ENCODE results near the gene COX6B2.
"Not testable (repeated sequence)": the region's sequence is repeated elsewhere in the genome, so short reads cannot be mapped to it uniquely, and the experiment has no call there.

The COX6B2 gene

DNA sequence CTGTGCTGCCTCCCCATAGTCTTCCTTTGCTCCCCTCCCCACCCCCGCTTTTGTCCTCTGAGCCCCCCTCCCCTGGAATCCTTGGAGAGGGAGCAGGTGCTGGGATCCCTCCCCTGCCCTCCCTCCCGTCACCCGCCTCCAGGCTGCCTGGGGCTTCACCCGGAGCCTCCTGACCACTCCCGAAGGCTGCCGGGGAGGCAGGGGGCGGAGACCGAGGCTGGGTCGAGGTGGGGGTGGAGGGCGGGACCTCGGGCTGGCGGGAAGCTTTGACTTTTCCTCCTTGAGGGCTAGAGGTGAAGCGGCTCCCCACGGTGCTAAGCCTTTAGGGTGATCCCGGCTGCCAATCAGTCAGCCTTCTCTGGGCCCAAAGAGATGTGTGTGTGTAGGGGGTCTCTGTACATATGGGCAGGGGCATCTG lies 13.3 kb downstream of the COX6B2 start:
- DNase-seq: peak; percentile 83

DNA sequence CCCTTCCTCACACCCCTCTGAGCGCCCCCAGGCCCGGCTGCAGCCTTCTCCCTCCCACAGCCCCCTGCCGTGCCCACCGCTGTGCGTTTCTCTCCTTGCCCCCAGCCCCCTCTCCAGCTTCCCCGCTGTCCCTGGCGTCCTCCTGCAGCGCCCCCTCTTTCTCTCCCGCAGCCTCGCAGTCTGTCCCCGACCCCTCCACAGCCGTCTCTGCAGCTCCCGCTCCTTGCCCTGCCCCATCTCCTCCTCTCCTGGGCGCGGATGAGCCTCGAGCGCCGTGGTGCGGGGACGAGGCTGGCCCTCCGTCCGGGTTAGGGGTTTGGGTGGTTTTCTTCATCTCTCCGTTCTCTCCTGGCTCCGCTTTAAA lies 13.8 kb downstream of the COX6B2 start:
- DNase-seq: no peak

DNA sequence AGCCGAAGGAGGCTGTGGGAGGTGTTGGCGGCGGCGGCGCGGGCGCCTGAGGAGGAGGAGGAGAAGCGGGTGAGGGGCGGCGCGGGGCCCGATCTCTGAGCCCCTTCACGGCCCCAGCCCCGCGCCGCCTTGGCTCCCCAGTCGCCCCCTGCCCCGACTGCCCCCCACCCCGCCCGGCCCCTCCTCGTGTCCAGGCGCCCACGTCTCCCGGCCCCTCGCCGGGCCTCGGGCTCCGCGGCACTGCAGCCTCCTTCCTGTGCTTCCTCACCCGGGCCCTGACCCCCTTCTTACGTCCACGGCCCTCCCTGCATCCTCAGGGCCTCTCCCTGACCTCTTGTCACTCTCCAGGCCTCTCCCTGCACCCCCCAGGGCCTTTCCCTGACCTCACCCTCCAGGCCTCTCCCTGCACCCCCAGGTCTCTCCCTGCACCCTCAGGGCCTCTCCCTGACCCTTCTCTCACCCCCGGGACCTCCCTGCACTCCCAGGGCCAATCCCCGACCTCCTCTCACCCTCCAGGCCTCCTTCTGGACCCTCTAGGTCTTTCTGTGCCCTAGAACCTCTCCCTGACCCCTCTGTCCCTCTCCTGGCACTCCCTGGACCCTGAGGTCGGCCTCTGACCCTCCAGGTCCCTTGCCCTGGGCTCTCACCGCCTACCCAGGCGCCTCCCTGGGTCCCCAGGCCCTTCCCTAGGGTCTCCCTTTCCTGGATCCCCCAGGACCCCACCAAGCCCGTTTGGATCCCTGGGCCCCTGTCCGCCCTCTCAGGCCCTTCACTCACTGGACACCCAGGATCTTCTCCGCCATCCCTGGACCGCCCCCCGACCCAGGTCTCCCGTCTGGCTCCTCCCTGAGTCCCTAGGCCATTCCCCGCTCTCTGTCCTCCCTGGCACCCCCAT lies 14.4 kb downstream of the COX6B2 start:
- no peak for DNase-seq

DNA sequence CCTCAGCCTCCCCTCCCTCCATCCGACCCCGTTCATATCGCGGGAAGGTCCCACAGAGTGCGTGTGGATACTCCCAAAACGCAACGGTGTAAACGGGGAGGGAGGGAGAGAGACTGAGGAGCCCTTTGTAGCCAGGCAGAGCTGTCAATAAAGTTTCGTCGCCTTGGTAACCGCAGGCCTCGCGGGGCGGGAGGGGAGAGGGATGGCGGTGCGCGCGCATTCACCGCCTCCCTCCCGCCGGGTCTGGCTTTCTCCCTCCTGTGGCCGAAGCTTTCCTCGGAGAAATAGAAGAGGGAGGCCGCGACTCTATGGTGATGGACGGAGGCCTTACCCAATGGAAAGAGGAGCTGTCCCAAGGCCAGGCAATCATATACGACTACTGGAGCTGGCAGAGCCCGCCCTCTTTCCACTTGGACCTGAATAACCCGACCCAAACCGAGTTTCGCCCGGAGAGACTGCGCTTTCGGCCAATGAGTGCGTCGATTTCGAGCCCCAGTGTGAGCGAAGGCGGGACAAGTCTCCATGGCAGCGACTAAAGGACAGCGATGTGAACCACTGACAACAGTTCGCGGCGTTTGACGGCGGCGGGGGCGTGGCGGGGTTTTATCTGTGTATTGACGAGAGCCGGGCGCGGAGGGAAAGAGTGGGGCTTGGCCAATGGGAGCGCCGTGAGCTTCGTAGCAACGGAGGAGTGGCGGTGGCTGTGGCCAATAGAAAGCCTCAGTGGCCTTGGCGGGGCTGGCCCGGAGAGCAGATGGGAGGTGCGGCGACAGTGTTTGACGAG lies 15.2 kb downstream of the COX6B2 start, which contains the start of gene KMT5C:
Gene KMT5C, plus strand, starts transcription at position 772 of the 784 bp plus-strand sequence. CDS start 2,061 bp downstream, outside the sequence.
- peak; percentile 100 for DNase-seq

DNA sequence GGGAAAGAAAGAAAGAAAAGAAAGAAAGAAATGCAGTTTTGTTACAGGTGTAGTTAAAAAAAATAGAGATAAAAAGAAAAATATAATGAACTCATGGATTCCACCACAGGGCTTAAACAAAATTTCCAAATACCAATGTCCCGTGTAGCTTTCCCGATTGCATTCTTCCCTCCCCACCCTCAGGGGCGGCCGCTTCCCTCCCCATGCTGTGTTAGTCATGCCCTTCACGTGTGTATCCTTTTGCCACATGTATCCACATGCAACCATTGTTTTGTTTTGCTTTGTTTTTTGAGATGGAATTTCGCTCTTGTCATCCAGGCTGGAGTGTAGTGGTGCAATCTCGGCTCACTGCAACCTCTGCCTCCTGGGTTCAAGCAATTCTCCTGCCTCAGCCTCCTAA lies 18.4 kb downstream of the COX6B2 start:
- no peak for DNase-seq

DNA sequence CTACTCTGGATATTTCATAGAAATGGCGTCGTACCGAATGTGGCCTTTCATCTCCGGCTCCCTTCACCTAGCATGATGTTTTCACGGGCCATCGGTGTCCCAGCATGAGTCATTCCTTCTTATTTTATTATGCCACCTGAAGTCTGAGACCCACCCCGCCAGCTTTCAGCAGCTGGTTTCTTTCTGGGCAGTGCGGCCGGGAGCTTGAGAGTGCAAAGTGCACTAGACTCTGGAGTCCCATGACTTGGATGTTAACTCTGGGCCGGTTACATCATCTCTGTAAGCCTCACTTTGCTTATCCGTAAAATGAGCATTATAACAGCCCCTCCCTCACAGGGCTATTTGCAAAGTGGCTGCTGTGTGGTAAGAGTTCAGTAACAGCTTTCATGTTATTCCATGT lies 20.6 kb downstream of the COX6B2 start:
- peak; percentile 10 for DNase-seq

DNA sequence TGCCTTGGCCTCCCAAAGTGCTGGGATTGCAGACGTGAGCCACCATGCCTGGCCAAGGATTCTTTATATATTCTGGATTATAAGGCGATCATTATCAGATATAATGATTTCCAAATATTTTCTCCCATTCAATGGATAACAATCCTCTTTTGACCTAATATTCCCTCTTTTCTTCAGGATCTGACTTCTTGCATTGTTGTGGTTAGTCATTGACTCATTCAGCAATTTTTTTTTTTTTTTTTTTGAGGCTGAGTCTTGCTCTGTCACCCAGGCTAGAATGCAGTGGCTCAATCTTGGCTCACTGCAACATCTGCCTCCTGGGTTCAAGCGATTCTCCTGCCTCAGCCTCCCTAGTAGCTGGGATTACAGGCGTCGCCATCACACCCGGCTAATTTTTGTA lies 24.7 kb downstream of the COX6B2 start:
- DNase-seq: not testable (repeated sequence)

DNA sequence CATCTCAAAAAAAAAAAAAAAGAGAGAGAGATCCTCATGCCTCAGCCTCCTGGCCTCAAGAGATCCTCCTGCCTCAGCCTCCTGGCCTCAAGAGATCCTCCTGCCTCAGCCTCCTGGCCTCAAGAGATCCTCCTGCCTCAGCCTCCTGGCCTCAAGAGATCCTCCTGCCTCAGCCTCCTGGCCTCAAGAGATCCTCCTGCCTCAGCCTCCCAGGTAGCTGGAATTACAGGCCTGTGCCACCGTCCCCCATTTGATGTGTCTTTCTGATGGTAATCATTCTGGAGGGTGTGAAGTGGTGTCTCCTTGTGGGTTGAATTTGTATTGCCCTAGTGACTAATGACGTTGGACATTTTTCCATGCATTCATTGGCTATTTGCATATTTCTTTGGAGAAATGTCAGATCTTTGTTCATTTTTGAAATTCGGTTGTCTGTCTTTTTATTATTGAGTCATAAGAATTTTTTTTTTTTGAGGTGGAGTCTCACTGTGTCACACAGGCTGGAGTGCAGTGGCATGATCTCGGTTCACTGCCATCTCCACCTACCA lies 25.7 kb downstream of the COX6B2 start:
- not testable (repeated sequence) for DNase-seq

DNA sequence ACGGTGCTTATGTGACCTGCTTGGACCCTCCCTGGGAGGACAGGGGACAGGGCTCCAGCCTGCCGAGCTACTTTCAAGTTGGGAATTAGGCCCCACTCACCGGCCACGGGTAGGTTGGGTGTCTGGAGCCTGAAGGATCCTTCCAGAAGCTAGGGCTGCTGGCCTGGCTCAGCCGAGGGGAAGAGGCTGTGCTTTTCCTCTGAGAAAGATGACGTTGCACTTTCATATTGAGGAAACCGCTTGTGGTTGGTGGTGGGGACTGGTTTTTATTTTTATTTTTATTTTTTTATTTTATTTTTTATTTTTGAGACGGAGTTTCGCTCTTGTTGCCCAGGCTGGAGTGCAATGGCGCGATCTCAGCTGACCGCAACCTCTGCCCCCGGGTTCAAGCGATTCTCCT lies 29.3 kb downstream of the COX6B2 start, which contains the start of gene TMEM150B:
Gene TMEM150B, minus strand, starts transcription at position 170 of the 400 bp plus-strand sequence. CDS start 4,305 bp downstream, outside the sequence.
- DNase-seq: no peak

DNA sequence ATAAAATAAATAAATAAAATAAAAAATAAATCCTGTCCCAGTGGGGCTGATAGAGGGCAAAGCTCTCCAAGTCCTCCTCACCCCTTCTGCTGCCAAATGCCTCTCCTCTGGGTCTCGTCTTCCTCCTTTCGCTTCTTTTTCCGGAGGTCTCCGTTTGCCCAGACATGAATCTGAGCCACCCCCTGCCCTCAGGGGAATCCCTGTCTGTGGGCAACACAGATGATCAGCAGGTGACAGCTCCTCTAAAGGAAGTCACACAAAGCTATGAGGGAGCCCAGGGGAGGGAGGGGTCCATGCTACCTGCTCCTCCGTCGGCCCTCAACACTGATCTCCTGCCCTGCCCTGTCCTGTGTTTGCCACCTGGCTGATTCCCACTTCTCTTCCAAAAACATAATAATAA lies 29.9 kb downstream of the COX6B2 start:
- DNase-seq: no peak

DNA sequence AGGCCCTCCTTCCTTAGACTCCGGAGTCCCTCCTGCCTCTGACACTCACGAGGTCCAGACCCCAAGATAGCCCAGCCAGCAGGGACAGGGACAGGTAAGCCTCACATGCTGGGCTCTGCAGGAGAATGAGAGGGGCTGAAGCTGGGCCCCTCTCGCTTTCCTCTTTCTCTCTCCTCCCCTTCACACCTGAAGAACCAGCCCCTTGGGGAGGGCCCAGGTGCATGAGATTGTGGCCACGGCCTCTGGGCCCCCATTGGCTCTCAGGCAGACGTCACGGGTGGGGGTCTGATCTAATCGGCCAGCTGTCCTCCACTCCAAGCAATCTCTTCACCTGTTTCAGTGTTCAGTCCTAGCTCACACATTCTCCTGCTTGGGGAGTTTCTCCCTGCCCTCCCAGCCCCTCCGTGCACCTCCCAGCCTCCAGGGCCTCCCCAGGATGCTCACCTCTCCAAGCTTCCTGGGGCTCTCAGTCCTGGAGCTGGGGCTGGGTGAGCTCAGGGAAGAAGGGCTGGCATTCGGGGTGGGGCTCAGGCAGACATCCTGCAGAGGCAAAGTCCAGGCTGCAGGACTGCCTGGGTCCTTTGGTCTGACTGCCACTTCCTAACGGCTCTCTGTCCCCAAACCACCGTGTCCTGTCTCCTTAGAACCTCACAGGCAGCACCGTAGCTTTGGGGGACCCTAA lies 32.2 kb downstream of the COX6B2 start:
- DNase-seq: no peak

DNA sequence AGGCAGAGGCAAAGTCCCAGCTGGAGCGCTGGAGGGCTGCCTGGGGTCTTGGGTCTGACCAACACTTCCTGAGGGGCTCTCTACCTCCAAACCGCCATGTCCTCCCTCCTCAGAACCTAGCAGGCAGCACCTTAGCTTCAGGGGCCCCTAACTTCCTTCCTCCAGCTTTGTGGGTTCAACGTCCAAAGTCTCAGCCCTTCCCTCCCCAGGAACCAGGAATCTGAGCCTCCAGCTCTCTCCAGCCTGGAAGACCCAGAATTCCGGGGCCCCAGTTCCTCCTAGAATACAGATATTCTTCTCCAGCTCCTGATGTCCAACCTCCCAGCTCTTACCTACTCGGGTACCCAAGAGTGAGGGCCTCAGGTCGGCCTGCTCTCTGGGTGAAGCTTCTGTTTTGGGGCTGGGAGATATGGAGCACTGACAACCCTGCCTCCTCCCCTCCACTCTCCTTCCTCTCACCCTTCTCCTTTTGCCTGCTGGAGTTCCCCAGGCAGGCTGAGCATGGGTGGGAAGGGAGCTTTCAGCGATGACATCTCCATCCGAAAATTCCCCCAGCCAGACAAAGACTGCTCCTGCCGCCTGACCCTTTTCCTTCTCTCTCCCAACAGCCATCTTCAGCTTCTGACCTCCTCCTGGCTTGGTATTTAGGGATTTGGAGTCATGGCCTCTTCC lies 32.9 kb downstream of the COX6B2 start:
- no peak for DNase-seq

DNA sequence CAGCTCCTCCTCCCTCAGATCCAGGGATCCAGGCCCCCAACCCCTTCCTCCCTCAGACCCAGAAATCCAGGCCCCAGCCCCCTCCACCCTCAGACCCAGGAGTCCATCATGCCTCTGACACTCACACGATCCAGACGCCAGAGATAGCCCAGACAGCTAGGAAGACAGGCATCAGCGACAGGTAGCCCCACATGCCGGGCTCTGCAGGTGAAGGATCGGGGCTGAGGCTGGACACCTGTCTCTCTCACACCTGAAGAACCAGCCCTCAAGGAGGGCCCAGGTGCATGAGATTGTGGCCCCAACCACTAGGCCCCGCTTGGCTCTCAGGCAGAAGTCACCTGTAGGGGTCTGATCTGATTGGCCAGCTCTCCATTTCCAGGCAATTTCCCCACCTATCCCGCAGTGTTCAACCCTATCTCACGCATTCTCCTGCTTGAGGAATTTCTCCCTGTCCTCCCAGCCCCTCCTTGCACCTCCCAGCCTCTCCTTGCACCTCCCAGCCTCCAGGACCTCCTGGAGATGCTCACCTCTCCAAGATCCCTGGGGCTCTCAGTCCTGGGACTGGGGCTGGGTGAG lies 33.6 kb downstream of the COX6B2 start:
- DNase-seq: no peak

DNA sequence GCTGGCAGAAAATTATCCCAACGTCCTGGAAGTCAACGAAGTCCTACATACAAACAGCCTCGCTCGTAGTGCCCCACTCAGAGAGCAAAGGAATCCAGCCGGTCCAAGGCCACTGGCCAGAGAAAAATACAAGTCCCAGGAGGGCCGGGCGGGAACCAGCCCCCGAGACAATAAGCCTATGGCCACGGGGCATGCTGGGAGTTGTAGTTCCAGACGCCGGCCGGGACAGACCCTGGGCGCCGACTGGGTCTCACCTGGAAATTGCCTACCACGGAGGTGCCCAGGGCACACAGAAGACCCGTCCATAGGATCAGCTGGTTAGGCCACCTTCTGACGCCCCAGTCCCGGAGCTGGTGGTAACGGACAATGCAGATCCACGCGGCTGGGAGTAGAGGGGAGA lies 34.7 kb downstream of the COX6B2 start:
- no peak for DNase-seq

DNA sequence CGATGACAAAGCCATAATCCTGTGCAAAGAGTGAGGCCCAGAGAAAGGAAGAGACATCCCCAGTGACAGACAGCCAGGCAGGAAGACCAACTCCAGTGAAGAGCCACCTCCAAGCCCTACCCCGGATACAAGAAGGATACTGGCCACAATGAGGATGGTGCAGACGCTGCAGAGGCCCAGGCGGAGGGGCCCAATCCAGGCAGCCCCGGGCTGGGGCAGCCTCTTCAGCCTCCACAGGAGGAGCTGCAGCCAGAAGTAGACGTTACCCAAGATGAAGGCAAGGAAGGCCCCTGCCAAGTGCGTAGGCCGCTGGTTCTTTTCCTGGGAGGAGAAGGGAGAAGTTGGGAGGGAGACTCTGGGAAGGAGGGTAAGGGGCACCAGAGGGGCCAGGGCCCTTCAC lies 37.9 kb downstream of the COX6B2 start:
- no peak for DNase-seq

DNA sequence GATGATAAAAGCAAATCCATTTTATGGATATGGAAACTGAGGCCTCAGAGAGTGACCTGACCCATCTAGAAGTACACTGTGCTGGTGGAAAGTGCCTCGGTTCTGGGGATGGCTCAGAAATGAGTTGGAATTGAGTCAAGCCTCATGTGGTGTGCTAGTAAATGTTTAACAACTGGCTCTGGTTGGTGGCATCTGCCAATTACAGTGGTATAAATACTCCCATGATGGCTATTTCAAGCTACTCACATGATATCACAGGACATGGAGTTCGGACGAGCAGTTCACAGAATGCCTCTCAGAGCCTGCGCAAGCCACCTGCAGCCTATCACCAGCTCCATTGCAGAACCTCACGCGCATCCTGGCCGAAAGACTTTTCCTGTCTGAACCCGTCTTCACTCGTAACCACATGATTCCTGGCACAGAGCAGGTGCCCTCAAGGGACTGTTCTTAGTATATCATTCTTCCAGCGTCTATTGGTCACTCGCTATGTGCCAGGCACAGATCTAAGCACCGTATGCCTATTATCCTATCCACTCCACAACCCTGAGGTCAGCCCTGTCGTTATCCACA lies 38.5 kb downstream of the COX6B2 start:
- DNase-seq: no peak

DNA sequence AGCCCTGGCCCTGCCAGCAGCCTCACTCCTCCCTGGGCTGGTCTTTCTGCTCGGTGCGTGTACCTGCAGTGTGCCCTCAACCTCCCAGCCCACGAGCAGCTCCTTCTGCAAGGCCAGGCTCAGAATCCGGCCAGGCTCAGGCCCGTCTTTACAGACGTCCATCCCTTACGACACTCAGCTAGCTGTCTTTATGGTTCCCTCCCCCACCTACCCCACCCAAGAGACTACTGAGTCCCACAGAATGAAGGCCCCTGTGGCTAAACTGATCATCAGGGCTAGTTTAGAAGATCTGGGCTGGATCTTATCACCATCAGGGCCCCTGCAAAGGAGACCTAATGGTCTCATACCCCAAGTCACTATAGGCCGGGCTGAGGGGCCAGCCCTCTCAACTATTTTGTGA lies 40.1 kb downstream of the COX6B2 start:
- no peak for DNase-seq

DNA sequence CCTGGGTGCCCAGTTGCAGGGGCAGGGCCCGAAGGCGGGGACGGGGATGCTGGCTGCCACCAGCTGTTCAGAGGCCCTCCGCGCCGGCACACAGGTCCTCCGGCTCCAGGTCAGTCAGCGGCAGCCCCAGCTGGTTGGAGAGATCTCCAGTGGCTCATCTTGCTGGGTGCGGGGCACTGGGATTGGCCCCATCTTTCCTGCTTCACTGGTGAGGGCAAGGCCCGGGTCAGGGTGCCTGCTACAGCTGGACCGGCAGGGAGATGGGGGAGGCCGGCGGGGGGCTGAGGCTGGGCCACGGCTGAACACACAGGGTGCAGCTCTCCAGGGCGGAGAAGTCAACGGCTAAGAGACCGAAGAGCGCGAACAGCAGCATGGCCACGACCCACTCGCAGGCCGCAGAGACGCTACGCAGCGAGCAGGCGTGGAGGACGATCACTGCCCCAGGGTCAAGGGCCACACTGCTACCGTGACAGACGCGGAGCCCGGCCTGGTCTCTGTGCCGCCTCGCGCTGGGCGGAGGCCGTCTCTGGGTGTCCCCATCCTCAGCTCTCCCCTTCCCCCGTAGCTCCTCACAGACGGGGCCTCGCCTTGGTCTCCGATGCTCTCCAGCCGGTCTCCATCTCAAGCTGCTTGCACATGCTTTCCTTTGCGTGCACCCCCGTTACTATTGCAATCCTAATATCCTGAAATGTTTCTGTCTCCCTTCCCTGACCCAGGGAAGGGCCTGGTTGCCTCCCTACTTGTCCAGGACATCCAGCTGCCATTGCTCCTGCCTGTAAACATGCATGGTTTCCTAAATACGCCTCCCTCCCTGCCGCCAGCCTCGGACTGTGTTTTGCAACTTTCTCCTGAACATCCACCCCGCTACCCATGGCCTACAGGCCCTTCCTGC lies 41.7 kb downstream of the COX6B2 start:
- no peak for DNase-seq

DNA sequence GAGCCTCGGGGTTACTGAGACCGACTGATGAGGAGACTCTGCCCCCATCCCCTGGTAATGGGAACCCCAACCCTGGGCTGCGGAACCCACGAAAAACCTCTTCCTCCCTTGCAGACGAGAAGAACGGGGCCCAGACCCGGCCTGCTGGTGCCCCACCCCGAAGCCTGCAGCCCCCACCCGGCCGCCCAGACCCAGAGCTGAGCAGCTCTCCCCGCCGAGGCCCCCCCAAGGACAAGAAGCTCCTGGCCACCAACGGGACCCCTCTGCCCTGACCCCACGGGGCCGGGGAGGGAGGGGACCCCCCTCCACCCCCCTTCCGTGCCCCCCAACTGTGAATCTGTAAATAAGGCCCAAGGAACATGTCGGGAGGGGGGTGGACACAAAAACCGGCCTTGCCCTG lies 42.7 kb downstream of the COX6B2 start:
- no peak for DNase-seq

DNA sequence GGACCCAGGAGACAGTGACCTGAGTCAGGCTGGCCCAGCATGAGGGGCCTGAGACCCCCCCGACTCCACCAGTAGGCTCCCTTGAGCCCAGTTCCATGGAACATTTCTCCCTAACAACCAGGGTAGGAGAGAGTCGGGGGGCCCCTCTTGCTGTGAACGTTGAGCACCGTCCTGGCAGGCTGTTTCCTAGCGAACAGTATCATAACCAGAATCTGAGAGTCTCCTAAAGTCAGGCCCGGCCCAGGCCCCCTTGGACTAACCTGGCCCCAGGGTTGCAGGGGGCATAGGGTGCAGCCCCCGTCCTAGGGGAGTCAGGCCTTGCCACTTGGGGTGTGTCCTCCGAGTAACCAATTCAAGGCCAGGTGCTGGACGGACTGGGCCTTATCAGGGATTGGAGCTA lies 43.1 kb downstream of the COX6B2 start:
- no peak for DNase-seq

DNA sequence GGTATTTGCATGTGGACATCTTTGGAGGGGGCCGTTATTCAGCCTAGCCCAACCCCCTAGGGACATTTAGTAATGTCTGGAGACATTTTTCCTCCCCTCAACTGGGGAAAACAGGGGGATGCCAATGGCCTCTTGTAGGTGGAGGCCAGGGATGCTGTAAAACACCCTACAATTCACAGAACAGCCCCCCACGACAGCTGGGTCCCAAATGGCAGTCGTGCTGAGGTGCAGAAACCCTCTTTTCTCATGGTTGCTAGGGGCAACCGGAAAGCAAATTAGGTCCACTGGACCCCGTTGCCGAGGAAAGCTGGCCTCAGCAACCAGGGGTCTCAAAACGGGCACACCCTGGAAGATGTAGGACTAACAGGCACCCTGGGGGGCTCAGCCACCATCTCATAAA lies 44.0 kb downstream of the COX6B2 start:
- DNase-seq: no peak

Measured in DMS79 (cell line).